Neutrophil (primary cell): ENCODE results near the gene USP25.

Experiments
- H3K27ac ChIP-seq: fragments of 200-600 bp; sonication (generic); 2 replicates; pipeline ENCODE4 v1.5.1; 2016; ENCODE audit warnings: mild to moderate bottlenecking, moderate library complexity
- H3K27me3 ChIP-seq: fragments of 200-600 bp; sonication (generic); 2 replicates; pipeline ENCODE4 v1.6.0; 2016; ENCODE audit warnings: mild to moderate bottlenecking
- H3K36me3 ChIP-seq: fragments of 200-600 bp; sonication (generic); 2 replicates; pipeline ENCODE4 v1.5.1; 2017
- H3K4me1 ChIP-seq, 2 experiments: fragments of 200-600 bp in 1 of 2; sonication (generic) in 1 of 2; 1 replicate in 1 of 2; 2 replicates in 1 of 2; pipeline versions ENCODE4 v1.5.1 to v1.6.1; 2013 to 2016; ENCODE audit warnings: low read depth in 1 of 2, low read length in 1 of 2, mild to moderate bottlenecking in 1 of 2, moderate library complexity in 1 of 2; ENCODE audit not compliant: control insufficient read depth in 1 of 2, insufficient read depth in 1 of 2
- H3K4me3 ChIP-seq, 2 experiments: fragments of 200-600 bp in 1 of 2; sonication (generic) in 1 of 2; 1 replicate in 1 of 2; 2 replicates in 1 of 2; pipeline ENCODE4 v1.5.1; 2013 to 2016; ENCODE audit warnings: low read depth in 1 of 2, low read length in 1 of 2, mild to moderate bottlenecking in 1 of 2, moderate library complexity in 1 of 2
- H3K9me3 ChIP-seq: fragments of 200-600 bp; sonication (generic); 2 replicates; pipeline ENCODE4 v1.5.1; 2016
- CTCF ChIP-seq: fragments of 200-600 bp; sonication (generic); IDR thresholded peaks from 2 replicates; pipeline ENCODE4 v1.5.1; 2016; ENCODE audit warnings: antibody characterized with exemption

The USP25 gene

DNA sequence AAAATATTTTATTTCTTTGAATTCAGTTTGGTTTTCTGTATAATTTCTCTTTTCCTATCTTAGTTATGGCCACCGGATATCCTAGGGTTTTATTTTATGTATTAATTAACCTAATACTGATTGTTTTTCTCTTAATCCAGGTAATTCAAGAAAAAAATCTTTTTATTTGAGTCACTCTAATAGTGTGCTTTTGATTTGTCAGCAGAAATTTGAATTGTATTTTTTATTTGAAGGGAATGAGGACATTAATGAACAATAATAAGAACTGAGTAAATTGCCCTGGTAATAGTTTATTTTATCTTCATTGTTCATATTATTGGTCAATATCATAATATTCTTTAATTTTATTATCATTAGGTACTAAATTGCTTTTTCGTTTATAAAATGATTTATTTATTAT is 120.1 kb downstream of the USP25 start:
- H3K9me3 ChIP-seq = no peaks in the 10 kb centered on the region
- no peaks in the 10 kb centered on the region for H3K4me1 ChIP-seq
- H3K36me3 ChIP-seq = peaks cover 18% of the 10 kb centered on the region
- no peak overlapping the region for H3K27ac ChIP-seq
- no peaks in the 10 kb centered on the region for H3K27me3 ChIP-seq
- no peak overlapping the region for H3K4me3 ChIP-seq
- TF ChIP-seq CTCF = no peak

DNA sequence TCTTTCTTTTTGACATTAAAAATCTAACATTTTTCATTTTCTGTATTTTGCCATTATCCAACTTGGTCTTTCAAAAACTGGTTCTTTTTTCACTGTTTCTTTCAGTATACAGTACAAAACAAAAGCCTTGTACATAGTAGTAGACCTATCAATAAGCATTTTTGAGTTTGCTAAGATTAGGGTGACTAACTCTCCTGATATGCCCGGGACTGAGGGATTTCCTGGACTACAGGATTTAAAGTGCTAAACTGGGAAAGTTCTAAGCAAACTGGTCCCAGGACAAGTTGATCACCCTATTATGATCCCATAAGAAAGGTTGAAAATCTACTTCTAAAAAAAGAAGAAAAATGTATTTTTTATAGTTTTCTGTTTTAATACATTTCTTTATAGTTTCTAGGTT is 120.9 kb downstream of the USP25 start:
- no peak overlapping the region for H3K4me3 ChIP-seq
- H3K27me3 ChIP-seq = no peaks in the 10 kb centered on the region
- no peaks in the 10 kb centered on the region for H3K4me1 ChIP-seq
- no peak overlapping the region for H3K27ac ChIP-seq
- H3K36me3 ChIP-seq = peaks cover 21% of the 10 kb centered on the region
- H3K9me3 ChIP-seq = no peaks in the 10 kb centered on the region
- no peak for TF ChIP-seq CTCF

DNA sequence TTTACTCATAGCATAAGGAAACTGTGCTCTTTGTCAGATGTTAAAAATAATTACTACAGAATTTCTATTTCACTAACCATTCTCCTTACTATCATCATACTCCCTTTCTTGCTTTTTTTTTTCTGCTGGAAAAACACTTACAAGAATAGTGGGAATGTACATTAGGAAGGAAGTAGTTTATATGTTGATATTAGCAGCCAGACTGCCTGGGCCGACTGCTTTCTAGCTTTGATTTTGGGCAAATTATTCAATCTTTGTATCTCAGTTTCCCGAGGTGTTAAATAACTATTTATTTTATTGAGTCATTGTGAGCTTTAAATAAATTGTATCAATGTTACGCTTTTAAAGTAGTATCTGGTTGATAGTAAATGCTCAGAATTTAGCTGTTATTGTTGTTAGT is 122.4 kb downstream of the USP25 start:
- Histone ChIP-seq H3K27ac (no peak overlapping the region), H3K36me3 (peaks cover 20% of the 10 kb centered on the region), H3K4me1 (no peaks in the 10 kb centered on the region), H3K4me3 (no peak overlapping the region), H3K9me3 (no peaks in the 10 kb centered on the region), H3K27me3 (no peaks in the 10 kb centered on the region)
- TF ChIP-seq CTCF = no peak

DNA sequence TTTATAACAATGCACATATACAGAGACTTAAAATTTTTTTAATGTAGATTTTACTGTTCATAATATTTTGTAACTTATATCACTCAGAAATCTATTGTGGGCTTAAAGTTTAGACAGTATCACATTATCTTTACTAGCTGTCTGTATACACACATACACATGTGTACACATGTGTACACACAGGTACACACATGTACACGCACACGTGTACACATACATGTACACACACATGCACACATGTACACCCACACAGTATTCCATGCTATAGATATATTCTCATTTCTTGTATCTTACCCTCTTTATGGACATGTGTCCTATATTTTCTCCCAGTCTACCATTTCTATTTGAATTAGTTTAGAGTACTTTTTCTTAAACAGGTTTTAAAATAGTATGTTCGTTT is 123.3 kb downstream of the USP25 start:
- H3K27ac ChIP-seq = no peak overlapping the region
- no peaks in the 10 kb centered on the region for H3K9me3 ChIP-seq
- no peak overlapping the region for H3K4me3 ChIP-seq
- TF ChIP-seq CTCF = no peak
- no peaks in the 10 kb centered on the region for H3K4me1 ChIP-seq
- peaks cover 14% of the 10 kb centered on the region for H3K36me3 ChIP-seq
- H3K27me3 ChIP-seq = no peaks in the 10 kb centered on the region

DNA sequence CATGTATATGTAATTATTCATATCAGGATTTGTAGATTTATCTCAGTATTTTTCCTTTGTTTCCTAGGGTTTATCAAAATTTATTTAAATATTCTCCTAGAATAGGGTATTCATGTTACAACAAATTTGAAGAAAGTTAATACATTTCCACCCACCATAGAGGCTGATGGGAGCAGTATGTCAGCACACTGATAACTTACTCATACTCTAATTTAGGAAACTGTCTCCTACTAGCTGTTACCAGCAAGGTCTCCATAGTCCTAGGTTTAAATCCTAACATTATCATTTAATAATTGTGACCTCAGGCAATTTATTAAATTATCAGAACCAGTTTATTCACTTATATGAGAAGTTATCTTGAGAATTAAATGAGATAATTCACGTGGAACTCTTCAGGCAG is 127.0 kb downstream of the USP25 start:
- no peak overlapping the region for H3K4me3 ChIP-seq
- no peak overlapping the region for H3K27ac ChIP-seq
- peaks cover 14% of the 10 kb centered on the region for H3K36me3 ChIP-seq
- H3K27me3 ChIP-seq = no peaks in the 10 kb centered on the region
- no peaks in the 10 kb centered on the region for H3K9me3 ChIP-seq
- no peaks in the 10 kb centered on the region for H3K4me1 ChIP-seq
- no peak for TF ChIP-seq CTCF

DNA sequence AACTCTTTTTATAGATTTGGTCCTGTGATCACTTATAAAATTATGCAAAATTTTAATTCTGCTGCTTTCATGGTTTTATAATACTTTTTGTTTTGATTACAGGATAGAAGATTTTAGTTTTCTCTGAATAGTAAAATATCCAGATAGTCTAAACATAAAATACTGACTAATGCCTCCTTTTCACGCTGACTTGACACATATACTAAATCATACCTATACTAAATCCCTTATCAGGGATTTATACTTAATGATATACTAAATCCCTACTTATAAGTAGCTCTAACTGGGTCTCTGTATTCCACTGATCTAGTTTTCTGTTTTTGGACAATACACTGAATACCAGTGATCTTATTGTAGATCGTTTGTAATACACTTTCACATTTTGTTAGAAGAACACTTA is 128.0 kb downstream of the USP25 start:
- no peak for TF ChIP-seq CTCF
- H3K27ac ChIP-seq = no peak overlapping the region
- no peaks in the 10 kb centered on the region for H3K9me3 ChIP-seq
- no peaks in the 10 kb centered on the region for H3K27me3 ChIP-seq
- no peaks in the 10 kb centered on the region for H3K4me1 ChIP-seq
- H3K36me3 ChIP-seq = peaks cover 14% of the 10 kb centered on the region
- H3K4me3 ChIP-seq = no peak overlapping the region
